H1 (cell line): Measurements from ENCODE around the gene SEMA4C. TPM values are rescaled to one million over a fixed set of nuclear protein-coding genes. Genes with fewer than 3 reads are reported as not detected.
A peak's percentile ranks its signal among the peaks of the same experiment; 100 is the strongest.

Source experiments
- CTCF ChIA-PET: fragments of 300-600 bp; sonication (Branson Sonifier 250); formaldehyde crosslinking; loops from one replicate; lab custom pipeline; 2021; ENCODE audit not compliant: partially characterized antibody; lab: Charles Lee
- POLR2A ChIA-PET: fragments of 300-600 bp; sonication (Branson Sonifier 250); formaldehyde crosslinking; loops from one replicate; lab custom pipeline; 2021; ENCODE audit warnings: inconsistent platforms; ENCODE audit not compliant: partially characterized antibody; lab: Charles Lee
- DNase-seq, 2 experiments: peaks; one replicate each; pipeline versions ENCODE4 v3.0.0 to v3.0.0-alpha.2; 2010 to 2022; ENCODE audit warnings: low spot score in 2 of 2, low read depth in 1 of 2, mixed read lengths in 1 of 2
- FAIRE-seq: peaks from 2 replicates; lab custom pipeline; 2011; peaks lifted over from hg19 to GRCh38; lab: Jason Lieb, UNC
- H2AFZ ChIP-seq: 2 replicates; pipeline ENCODE4 v1.8.1; 2012; ENCODE audit warnings: low read length, inconsistent platforms
- H2AK5ac ChIP-seq: 2 replicates; pipeline ENCODE4 v1.6.1; 2013; ENCODE audit warnings: low read depth, low read length
- H2BK120ac ChIP-seq: replicated peaks from 2 replicates; pipeline ENCODE3; 2013; ENCODE audit warnings: low read depth, low read length, inconsistent platforms
- H2BK12ac ChIP-seq: 2 replicates; pipeline ENCODE4 v1.6.1; 2013; ENCODE audit warnings: low read depth, low read length
- H2BK15ac ChIP-seq: 2 replicates; pipeline ENCODE4 v1.6.1; 2013; ENCODE audit warnings: low read length
- H2BK20ac ChIP-seq: 2 replicates; pipeline ENCODE4 v1.6.1; 2013; ENCODE audit warnings: low read length
- H2BK5ac ChIP-seq: 2 replicates; pipeline ENCODE4 v1.6.1; 2013; ENCODE audit warnings: low read depth, low read length
- H3K14ac ChIP-seq: 2 replicates; pipeline ENCODE4 v1.6.1; 2013; ENCODE audit warnings: inconsistent platforms; ENCODE audit not compliant: insufficient read length
- H3K18ac ChIP-seq: 2 replicates; pipeline ENCODE4 v1.6.1; 2013; ENCODE audit warnings: low read length; ENCODE audit errors: extremely low read depth
- H3K23ac ChIP-seq: 2 replicates; pipeline ENCODE4 v1.6.1; 2013; ENCODE audit warnings: inconsistent platforms; ENCODE audit not compliant: insufficient read length
- H3K23me2 ChIP-seq: 2 replicates; pipeline ENCODE4 v1.6.1; 2013; ENCODE audit warnings: low read depth, low read length
- H3K27ac ChIP-seq: 2 replicates; pipeline ENCODE4 v1.6.1; 2011; ENCODE audit warnings: low read depth, low read length, inconsistent platforms
- H3K27me3 ChIP-seq, 4 experiments: replicated peaks in 1 of 4; 1 replicate in 1 of 4; 2 replicates in 3 of 4; pipeline versions ENCODE4 v1.6.1 to v1.8.1; 2011 to 2013; ENCODE audit warnings: low read length in 3 of 4, mild to moderate bottlenecking in 3 of 4, inconsistent platforms in 2 of 4, mixed read lengths in 2 of 4, moderate library complexity in 1 of 4; ENCODE audit not compliant: control insufficient read depth in 3 of 4, insufficient read depth in 3 of 4; ENCODE audit errors: extremely low read depth in 1 of 4
- H3K36me3 ChIP-seq, 4 experiments: 2 replicates each; pipeline versions ENCODE4 v1.6.1 to v1.8.1; 2011 to 2013; ENCODE audit warnings: mild to moderate bottlenecking in 4 of 4, low read length in 3 of 4, moderate library complexity in 2 of 4, control low read depth in 1 of 4, inconsistent platforms in 1 of 4; ENCODE audit not compliant: insufficient read depth in 4 of 4, control insufficient read depth in 2 of 4
- H3K4ac ChIP-seq: replicated peaks from 2 replicates; pipeline ENCODE3; 2013; ENCODE audit warnings: low read length, low read depth, mixed read lengths, inconsistent platforms; ENCODE audit not compliant: insufficient read length
- H3K4me1 ChIP-seq, 4 experiments: replicated peaks in 1 of 4; 1 replicate in 1 of 4; 2 replicates in 3 of 4; pipeline versions ENCODE4 v1.6.1 to v1.8.1; 2011 to 2013; ENCODE audit warnings: low read length in 3 of 4, inconsistent platforms in 2 of 4, mixed read lengths in 1 of 4; ENCODE audit not compliant: insufficient read depth in 4 of 4, control insufficient read depth in 3 of 4
- H3K4me2 ChIP-seq, 2 experiments: 2 replicates each; pipeline versions ENCODE4 v1.6.1 to v1.8.1; 2011 to 2013; ENCODE audit warnings: low read depth in 2 of 2, low read length in 2 of 2, control low read depth in 1 of 2, inconsistent platforms in 1 of 2, mild to moderate bottlenecking in 1 of 2; ENCODE audit not compliant: insufficient read depth in 1 of 2
- H3K4me3 ChIP-seq, 4 experiments: fragments of 200-600, 300-600 bp in 1 of 4; sonication (generic), shearing (Covaris generic), sonication (Bioruptor Twin) in 1 of 4; 2 replicates each; pipeline versions ENCODE4 v1.5.1 to v1.8.1; 2011 to 2016; ENCODE audit warnings: low read length in 4 of 4, low read depth in 3 of 4, control low read depth in 2 of 4, inconsistent platforms in 2 of 4, mild to moderate bottlenecking in 2 of 4, mixed read lengths in 1 of 4, moderate library complexity in 1 of 4; ENCODE audit not compliant: insufficient read depth in 2 of 4; ENCODE audit errors: extremely low read depth in 1 of 4
- H3K56ac ChIP-seq: replicated peaks from 2 replicates; pipeline ENCODE3; 2013; ENCODE audit warnings: low read depth, mild to moderate bottlenecking, mixed read lengths, low read length, inconsistent platforms; ENCODE audit not compliant: insufficient read length
- H3K79me1 ChIP-seq: 2 replicates; pipeline ENCODE4 v1.6.1; 2013; ENCODE audit warnings: low read depth, low read length, control low read depth
- H3K79me2 ChIP-seq, 2 experiments: 2 replicates each; pipeline versions ENCODE4 v1.6.1 to v1.8.1; 2012 to 2013; ENCODE audit warnings: low read length in 2 of 2, mild to moderate bottlenecking in 2 of 2, inconsistent platforms in 1 of 2; ENCODE audit not compliant: insufficient read depth in 2 of 2, control insufficient read depth in 1 of 2
- H3K9ac ChIP-seq, 4 experiments: replicated peaks in 1 of 4; 1 replicate in 1 of 4; 2 replicates in 3 of 4; pipeline versions ENCODE4 v1.6.1 to v1.8.1; 2011 to 2013; ENCODE audit warnings: low read depth in 3 of 4, low read length in 3 of 4, control low read depth in 2 of 4, mild to moderate bottlenecking in 2 of 4, moderate library complexity in 2 of 4, inconsistent platforms in 1 of 4; ENCODE audit errors: extremely low read depth in 1 of 4
- H3K9me3 ChIP-seq, 2 experiments: 2 replicates each; pipeline versions ENCODE4 v1.6.1 to v1.8.1; 2012 to 2013; ENCODE audit warnings: mild to moderate bottlenecking in 2 of 2, moderate library complexity in 2 of 2, control low read depth in 1 of 2, inconsistent platforms in 1 of 2, low read depth in 1 of 2, low read length in 1 of 2, mixed read lengths in 1 of 2; ENCODE audit not compliant: insufficient read depth in 2 of 2
- H4K20me1 ChIP-seq, 2 experiments: replicated peaks in 1 of 2; 2 replicates each; pipeline versions ENCODE3 to v1.8.1; 2011 to 2013; ENCODE audit warnings: inconsistent platforms in 2 of 2, low read length in 2 of 2, mild to moderate bottlenecking in 1 of 2; ENCODE audit not compliant: insufficient read depth in 2 of 2, control insufficient read depth in 1 of 2
- H4K5ac ChIP-seq: 2 replicates; pipeline ENCODE4 v1.6.1; 2013; ENCODE audit warnings: low read length, low read depth, mixed read lengths, inconsistent platforms; ENCODE audit not compliant: insufficient read length
- H4K8ac ChIP-seq: 2 replicates; pipeline ENCODE4 v1.8.0; 2013; ENCODE audit warnings: mild to moderate bottlenecking, moderate library complexity, low read length, inconsistent platforms; ENCODE audit not compliant: insufficient read depth; ENCODE audit errors: extremely low read depth
- H4K91ac ChIP-seq: replicated peaks from 2 replicates; pipeline ENCODE3; 2013; ENCODE audit warnings: low read length, mixed read lengths, inconsistent platforms; ENCODE audit not compliant: insufficient read length
- FOSL1 ChIP-seq: IDR thresholded peaks from 2 replicates; pipeline ENCODE4 v1.6.1; 2011; ENCODE audit warnings: mild to moderate bottlenecking, low read depth, low read length, moderate library complexity; ENCODE audit not compliant: insufficient read depth
- JUND ChIP-seq: IDR thresholded peaks from 2 replicates; pipeline ENCODE4 v1.6.1; 2011; ENCODE audit warnings: mild to moderate bottlenecking, improper control_type of control experiment, low read length
- KDM4A ChIP-seq: IDR thresholded peaks from one replicate; pipeline ENCODE4 v1.7.1; 2012; ENCODE audit warnings: low read depth, mild to moderate bottlenecking, moderate library complexity, low read length, inconsistent platforms; ENCODE audit not compliant: severe bottlenecking
- POLR2AphosphoS5 ChIP-seq: IDR thresholded peaks from 2 replicates; pipeline ENCODE4 v1.6.1; 2011; ENCODE audit warnings: low read depth, low read length
- RAD21 ChIP-seq, 2 experiments: IDR thresholded peaks in 1 of 2; conservative IDR thresholded peaks in 1 of 2; 2 replicates each; pipeline ENCODE4 v1.6.1; 2011; ENCODE audit warnings: low read depth in 2 of 2, low read length in 2 of 2, improper control_type of control experiment in 1 of 2, inconsistent platforms in 1 of 2, mild to moderate bottlenecking in 1 of 2, moderate library complexity in 1 of 2
- SP2 ChIP-seq: IDR thresholded peaks from 2 replicates; pipeline ENCODE4 v1.6.1; 2012; ENCODE audit warnings: mild to moderate bottlenecking, low read length, inconsistent platforms
- TBP ChIP-seq: IDR thresholded peaks from 2 replicates; pipeline ENCODE4 v1.6.1; 2011; ENCODE audit warnings: low read depth, low read length, improper control_type of control experiment
- WGBS, 2 experiments: shearing (Covaris generic) in 1 of 2; methylation state at CpG; one replicate each; pipeline versions ENCODE4 v1.1.6 to v1.1.7; 2013 to 2015; ENCODE audit warnings: low lambda C conversion rate in 2 of 2, mixed read lengths in 2 of 2, inconsistent platforms in 1 of 2, low coverage in 1 of 2, missing lambda C conversion rate in 1 of 2; ENCODE audit not compliant: insufficient replicate concordance in 2 of 2, insufficient coverage in 1 of 2, insufficient read length in 1 of 2; ENCODE audit errors: extremely low coverage in 1 of 2, missing lambda C conversion rate in 1 of 2; 5-methylcytosine and 5-hydroxymethylcytosine counted together
- polyA plus RNA-seq, 7 experiments: library from polyadenylated mRNA; depleted of rRNA in 3 of 7; stranded (reverse) in 5 of 7; unstranded in 2 of 7; fragments of >200 nt in 5 of 7; fragments of 200-250 nt in 2 of 7; gene quantifications; 1 replicate in 5 of 7; 2 replicates in 1 of 7; 4 replicates in 1 of 7; pipeline versions ENCODE4 v1.2.1 to v1.2.3, GENCODE V29; 2011 to 2013; ENCODE audit warnings: missing spikeins in 2 of 7, mixed read lengths in 2 of 7
- total RNA-seq: library from RNA; stranded (reverse); fragmentation: NEBNext Ultra II Directional; extraction: Animal tissue kit (Norgen Biotek cat#: 25700); gene quantifications from 2 replicates; pipeline ENCODE4 v1.2.1, GENCODE V29; 2021
- TF ChIP-seq, protein P1 (sequence below): IDR thresholded peaks from 2 replicates; pipeline ENCODE4 v1.6.1; 2011; ENCODE audit warnings: low read depth, mild to moderate bottlenecking, low read length; ENCODE audit not compliant: insufficient read depth

Gene SEMA4C
- total and polyA plus RNA-seq, 2 of the 8 experiments (the other 6 are each of a cell fraction or from before 2014, with no cell fraction given), result 47.5 to 67.3 TPM

- Histone ChIP-seq H2BK20ac (peak overlapping the region; percentile 99), H2BK15ac (0 out of 2 replicates have a peak overlapping the region, but pooled peaks have one; percentile 54), H2BK12ac (peak overlapping the region; percentile 100), H3K27ac (no peak overlapping the region), H2BK120ac (no peak overlapping the region), H3K18ac (peak overlapping the region; percentile 62), H2AFZ (no peak overlapping the region), H3K27me3 (peaks cover 0 to 2% (median under 1%) of the 10 kb centered on the region in 4 experiments; a peak in 2 of 7 replicates), H3K56ac (no peak overlapping the region), H3K23me2 (peaks cover 2% of the 10 kb centered on the region; the same call in 1 of the 2 replicates), H4K20me1 (no peaks in the 10 kb centered on the region), H4K91ac (peak overlapping the region; percentile 13), H3K9me3 (no peaks in the 10 kb centered on the region), H2AK5ac (peak overlapping the region; percentile 95; the same call in 1 of the 2 replicates), H3K79me2 (no peaks in the 10 kb centered on the region), H3K4me1 (peaks cover 3 to 26% (median 15%) of the 10 kb centered on the region in 4 experiments), H3K9ac (no peak overlapping the region), H4K5ac (no peak overlapping the region), H3K4me3 (no peak overlapping the region), H4K8ac (no peak overlapping the region), H3K23ac (no peak overlapping the region), H3K79me1 (no peaks in the 10 kb centered on the region), H3K4me2 (no peak overlapping the region), H3K4ac (peak overlapping the region; percentile 34), H3K36me3 (no peaks in the 10 kb centered on the region), H2BK5ac (peak overlapping the region; percentile 83; the same call in 1 of the 2 replicates), H3K14ac (no peak overlapping the region)
- DNase-seq (no peak), FAIRE-seq (no peak)
- ChIA-PET CTCF (interaction anchor here (1.0 to 4.1 kb wide), 9 partner anchors 9 to 78 kb away, joined by 3 to 27 read pairs (median 4); partner anchors contain the start of genes ANKRD39 and SEMA4C), POLR2A (interaction anchor here (1.2 to 4.9 kb wide), 6 partner anchors 8 to 26 kb away, joined by 3 to 25 read pairs (median 8); partner anchors contain the start of gene ANKRD39)
- whole genome bisulfite sequencing, 2 experiments, result 91% methylated on average over 9 of the region's 9 CpGs; no CpG with 5 or more reads in 1 of the 2 experiments
- no peak for TF ChIP-seq SP2
- TF ChIP-seq TBP, result no peak
- no peak for TF ChIP-seq KDM4A
- no peak for TF ChIP-seq RAD21 (IDR thresholded peaks at IDR 0.05 in 1 of 2, conservative IDR thresholded peaks at IDR 0.05 in 1 of 2; ENCODE audit: low read depth in 2 of 2, low read length in 2 of 2)
- no peak for TF ChIP-seq POLR2AphosphoS5
- TF ChIP-seq FOSL1, result no peak
- TF ChIP-seq, protein P1, sequence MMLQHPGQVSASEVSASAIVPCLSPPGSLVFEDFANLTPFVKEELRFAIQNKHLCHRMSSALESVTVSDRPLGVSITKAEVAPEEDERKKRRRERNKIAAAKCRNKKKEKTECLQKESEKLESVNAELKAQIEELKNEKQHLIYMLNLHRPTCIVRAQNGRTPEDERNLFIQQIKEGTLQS, result no peak
- TF ChIP-seq JUND, result no peak
Observed at GRCh38 chr2:96883306-96883705, 13.4 kb upstream of the SEMA4C start.
